Neural progenitor cell (in vitro differentiated cells): Measurements from ENCODE around the gene PRR29.

Source experiments
- CTCF ChIP-seq: fragments of 200-600 bp; sonication (generic); IDR thresholded peaks from 2 replicates; pipeline ENCODE4 v1.5.1; 2017; ENCODE audit warnings: antibody characterized with exemption, mild to moderate bottlenecking
- EZH2phosphoT487 ChIP-seq: fragments of 200-600 bp; sonication (generic); IDR thresholded peaks from 2 replicates; pipeline ENCODE4 v1.6.1; 2017; ENCODE audit warnings: antibody characterized with exemption

- TF ChIP-seq CTCF (no peak), EZH2phosphoT487 (no peak)
These were observed 3.8 kb downstream of the PRR29 start for GRCh38 chr17:64001763-64002529.
